GM23338 (cell line): Measurements from ENCODE around the gene C12orf43. TPM values are rescaled to one million over a fixed set of nuclear protein-coding genes. Genes with fewer than 3 reads are reported as not detected.

Experiments used
- ATAC-seq: fragments of 200-7000 bp; cut with Tn5 transposase; 3 replicates; pipeline ENCODE4 v1.9.1; 2020
- DNase-seq: peaks from one replicate; pipeline ENCODE4 v3.0.0-alpha.2; 2015; ENCODE audit warnings: low spot score
- H2AFZ ChIP-seq: fragments of 200-600 bp; sonication (generic); 2 replicates; pipeline ENCODE4 v1.8.0; 2016; ENCODE audit warnings: antibody characterized with exemption, mild to moderate bottlenecking, moderate library complexity
- H3F3A ChIP-seq: fragments of 200-600 bp; sonication (generic); replicated peaks from 2 replicates; pipeline ENCODE4 v1.8.0; 2017; ENCODE audit warnings: antibody characterized with exemption, mixed run types, low read depth
- H3K27ac ChIP-seq: fragments of 200-600 bp; sonication (generic); 2 replicates; pipeline ENCODE4 v1.6.1; 2016; ENCODE audit warnings: low read depth
- H3K27me3 ChIP-seq: fragments of 200-600 bp; sonication (generic); 2 replicates; pipeline ENCODE4 v1.8.0; 2016; ENCODE audit warnings: mild to moderate bottlenecking, mixed run types, moderate library complexity; ENCODE audit not compliant: insufficient read depth
- H3K36me3 ChIP-seq: fragments of 200-600 bp; sonication (generic); 2 replicates; pipeline ENCODE4 v1.8.0; 2016; ENCODE audit warnings: mild to moderate bottlenecking; ENCODE audit not compliant: insufficient read depth
- H3K4me1 ChIP-seq: fragments of 200-600 bp; sonication (generic); 2 replicates; pipeline ENCODE4 v1.8.0; 2016; ENCODE audit warnings: mild to moderate bottlenecking, moderate library complexity; ENCODE audit not compliant: insufficient read depth
- H3K4me2 ChIP-seq: fragments of 200-600 bp; sonication (generic); 2 replicates; pipeline ENCODE4 v1.7.1; 2017; ENCODE audit warnings: mixed run types
- H3K4me3 ChIP-seq: fragments of 200-600 bp; sonication (generic); 2 replicates; pipeline ENCODE4 v1.6.1; 2016; ENCODE audit warnings: mixed run types
- H3K79me2 ChIP-seq: fragments of 200-600 bp; sonication (generic); replicated peaks from 2 replicates; pipeline ENCODE4 v1.8.0; 2017; ENCODE audit warnings: mild to moderate bottlenecking; ENCODE audit not compliant: insufficient read depth
- H3K9me2 ChIP-seq: fragments of 200-600 bp; sonication (generic); 2 replicates; pipeline ENCODE4 v1.8.0; 2017; ENCODE audit not compliant: insufficient read depth
- H4K20me1 ChIP-seq: fragments of 200-600 bp; sonication (generic); replicated peaks from 2 replicates; pipeline ENCODE4 v1.8.0; 2017; ENCODE audit warnings: mild to moderate bottlenecking; ENCODE audit not compliant: insufficient read depth
- H3K27ac Mint-ChIP-seq: 2 replicates; pipeline ENCODE4 v1.8.0; 2020; ENCODE audit warnings: inconsistent platforms, mild to moderate bottlenecking, moderate library complexity, mixed read lengths
- H3K27me3 Mint-ChIP-seq: 3 replicates; pipeline ENCODE4 v1.8.0; 2022; ENCODE audit warnings: low read depth, mild to moderate bottlenecking, moderate library complexity, mixed read lengths, inconsistent platforms; ENCODE audit not compliant: insufficient read depth, poor library complexity
- H3K36me3 Mint-ChIP-seq: 3 replicates; pipeline ENCODE4 v1.8.0; 2021; ENCODE audit warnings: low read depth, mild to moderate bottlenecking, inconsistent platforms, moderate library complexity, mixed read lengths
- H3K4me1 Mint-ChIP-seq: 3 replicates; pipeline ENCODE4 v1.8.0; 2020; ENCODE audit warnings: mild to moderate bottlenecking, inconsistent platforms, mixed read lengths
- H3K4me3 Mint-ChIP-seq: 3 replicates; pipeline ENCODE4 v1.8.0; 2021; ENCODE audit warnings: moderate library complexity, mild to moderate bottlenecking, inconsistent platforms, mixed read lengths
- H3K9me3 Mint-ChIP-seq: 3 replicates; pipeline ENCODE4 v1.8.0; 2020; ENCODE audit warnings: moderate library complexity, mild to moderate bottlenecking, inconsistent platforms, mixed read lengths
- CREB1 ChIP-seq: fragments of 250-450 bp; sonication (Bioruptor Pico); IDR thresholded peaks from 2 replicates; pipeline ENCODE4 v1.5.0; 2020; ENCODE audit warnings: low read depth, mild to moderate bottlenecking, moderate library complexity
- ETS1 ChIP-seq: IDR thresholded peaks from 2 replicates; pipeline ENCODE4 v1.6.1; 2016; ENCODE audit warnings: antibody characterized with exemption
- EZH2 ChIP-seq: fragments of 200-600 bp; sonication (generic); IDR thresholded peaks from one replicate; pipeline ENCODE4 v1.8.0; 2017; ENCODE audit warnings: antibody characterized with exemption, mild to moderate bottlenecking, low read depth; ENCODE audit not compliant: unreplicated experiment
- EZH2phosphoT487 ChIP-seq: fragments of 200-600 bp; sonication (generic); IDR thresholded peaks from one replicate; pipeline ENCODE4 v1.8.1; 2018; ENCODE audit warnings: antibody characterized with exemption; ENCODE audit not compliant: unreplicated experiment
- JUNB ChIP-seq: IDR thresholded peaks from one replicate; pipeline ENCODE4 v1.6.1; 2016; ENCODE audit warnings: antibody characterized with exemption; ENCODE audit not compliant: unreplicated experiment
- NANOG ChIP-seq: IDR thresholded peaks from 2 replicates; pipeline ENCODE4 v1.6.1; 2016; ENCODE audit warnings: antibody characterized with exemption, borderline replicate concordance
- POLR2AphosphoS5 ChIP-seq: IDR thresholded peaks from 2 replicates; pipeline ENCODE4 v1.6.1; 2016; ENCODE audit warnings: antibody characterized with exemption, low read depth
- STAT1 ChIP-seq: IDR thresholded peaks from one replicate; pipeline ENCODE4 v1.6.1; 2016; ENCODE audit warnings: antibody characterized with exemption; ENCODE audit not compliant: unreplicated experiment
- ZNF114 ChIP-seq: fragments of 250-450 bp; sonication (Bioruptor Pico); IDR thresholded peaks from 2 replicates; pipeline ENCODE4 v1.5.0; 2020; ENCODE audit warnings: mild to moderate bottlenecking, moderate library complexity
- ZNF331 ChIP-seq: fragments of 250-450 bp; sonication (Bioruptor Pico); IDR thresholded peaks from 2 replicates; pipeline ENCODE4 v1.5.0; 2020; ENCODE audit warnings: low read depth, mild to moderate bottlenecking, moderate library complexity
- polyA plus RNA-seq: library from polyadenylated mRNA; unstranded; fragments of >200 nt; fragmentation: Nextera tagmentation; extraction: Ambion mirVana; gene quantifications from 2 replicates; pipeline ENCODE4 v1.2.1, GENCODE V29; 2016
- total RNA-seq: library from RNA; depleted of rRNA; stranded (reverse); fragments of >200 nt; shearing (Covaris generic); gene quantifications from 2 replicates; pipeline ENCODE4 v1.2.3, GENCODE V29; 2014
- TF ChIP-seq, protein P1 (sequence below), 2 experiments: fragments of 200-600 bp in 1 of 2; sonication (generic) in 1 of 2; conservative IDR thresholded peaks; 2 replicates each; pipeline versions ENCODE4 v1.5.1 to v1.6.1; 2016 to 2017; ENCODE audit warnings: antibody characterized with exemption in 2 of 2, low read depth in 2 of 2, mild to moderate bottlenecking in 2 of 2, moderate library complexity in 1 of 2
- TF ChIP-seq, protein P2 (sequence below): fragments of 250-450 bp; sonication (Bioruptor Pico); IDR thresholded peaks from 2 replicates; pipeline ENCODE4 v1.5.0; 2020; ENCODE audit warnings: mild to moderate bottlenecking, moderate library complexity

Gene C12orf43
- total and polyA plus RNA-seq, 2 experiments from 2014 or later: 15.2 to 20.7 TPM

- no peaks in the 10 kb centered on the region; the same call in 1 of the 2 replicates for H3K9me2 ChIP-seq
- H3K36me3 ChIP-seq: no peaks in the 10 kb centered on the region
- no peak for DNase-seq
- no peaks in the 10 kb centered on the region for H3K36me3 Mint-ChIP-seq
- no peaks in the 10 kb centered on the region for H4K20me1 ChIP-seq
- no peak overlapping the region for H3K27ac Mint-ChIP-seq
- H3K4me3 ChIP-seq: no peak overlapping the region
- H2AFZ ChIP-seq: no peak overlapping the region
- H3K4me1 Mint-ChIP-seq: no peaks in the 10 kb centered on the region
- H3K27me3 Mint-ChIP-seq: peaks cover 12% of the 10 kb centered on the region
- no peaks in the 10 kb centered on the region for H3F3A ChIP-seq
- H3K4me1 ChIP-seq: no peaks in the 10 kb centered on the region
- ATAC-seq: no peak
- H3K9me3 Mint-ChIP-seq: no peaks in the 10 kb centered on the region
- no peak for TF ChIP-seq ZNF114
- no peak for TF ChIP-seq NANOG
- no peak for TF ChIP-seq EZH2
- TF ChIP-seq POLR2AphosphoS5: no peak
- TF ChIP-seq ETS1: no peak
- TF ChIP-seq EZH2phosphoT487: no peak
- TF ChIP-seq, protein P1, sequence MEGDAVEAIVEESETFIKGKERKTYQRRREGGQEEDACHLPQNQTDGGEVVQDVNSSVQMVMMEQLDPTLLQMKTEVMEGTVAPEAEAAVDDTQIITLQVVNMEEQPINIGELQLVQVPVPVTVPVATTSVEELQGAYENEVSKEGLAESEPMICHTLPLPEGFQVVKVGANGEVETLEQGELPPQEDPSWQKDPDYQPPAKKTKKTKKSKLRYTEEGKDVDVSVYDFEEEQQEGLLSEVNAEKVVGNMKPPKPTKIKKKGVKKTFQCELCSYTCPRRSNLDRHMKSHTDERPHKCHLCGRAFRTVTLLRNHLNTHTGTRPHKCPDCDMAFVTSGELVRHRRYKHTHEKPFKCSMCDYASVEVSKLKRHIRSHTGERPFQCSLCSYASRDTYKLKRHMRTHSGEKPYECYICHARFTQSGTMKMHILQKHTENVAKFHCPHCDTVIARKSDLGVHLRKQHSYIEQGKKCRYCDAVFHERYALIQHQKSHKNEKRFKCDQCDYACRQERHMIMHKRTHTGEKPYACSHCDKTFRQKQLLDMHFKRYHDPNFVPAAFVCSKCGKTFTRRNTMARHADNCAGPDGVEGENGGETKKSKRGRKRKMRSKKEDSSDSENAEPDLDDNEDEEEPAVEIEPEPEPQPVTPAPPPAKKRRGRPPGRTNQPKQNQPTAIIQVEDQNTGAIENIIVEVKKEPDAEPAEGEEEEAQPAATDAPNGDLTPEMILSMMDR (conservative IDR thresholded peaks at IDR 0.05; ENCODE audit: low read depth in 2 of 2): no peak
- TF ChIP-seq STAT1: no peak
- TF ChIP-seq JUNB: no peak
- no peak for TF ChIP-seq CREB1
- TF ChIP-seq ZNF331 (CRISPR knock-in tag): no peak
- TF ChIP-seq, protein P2, sequence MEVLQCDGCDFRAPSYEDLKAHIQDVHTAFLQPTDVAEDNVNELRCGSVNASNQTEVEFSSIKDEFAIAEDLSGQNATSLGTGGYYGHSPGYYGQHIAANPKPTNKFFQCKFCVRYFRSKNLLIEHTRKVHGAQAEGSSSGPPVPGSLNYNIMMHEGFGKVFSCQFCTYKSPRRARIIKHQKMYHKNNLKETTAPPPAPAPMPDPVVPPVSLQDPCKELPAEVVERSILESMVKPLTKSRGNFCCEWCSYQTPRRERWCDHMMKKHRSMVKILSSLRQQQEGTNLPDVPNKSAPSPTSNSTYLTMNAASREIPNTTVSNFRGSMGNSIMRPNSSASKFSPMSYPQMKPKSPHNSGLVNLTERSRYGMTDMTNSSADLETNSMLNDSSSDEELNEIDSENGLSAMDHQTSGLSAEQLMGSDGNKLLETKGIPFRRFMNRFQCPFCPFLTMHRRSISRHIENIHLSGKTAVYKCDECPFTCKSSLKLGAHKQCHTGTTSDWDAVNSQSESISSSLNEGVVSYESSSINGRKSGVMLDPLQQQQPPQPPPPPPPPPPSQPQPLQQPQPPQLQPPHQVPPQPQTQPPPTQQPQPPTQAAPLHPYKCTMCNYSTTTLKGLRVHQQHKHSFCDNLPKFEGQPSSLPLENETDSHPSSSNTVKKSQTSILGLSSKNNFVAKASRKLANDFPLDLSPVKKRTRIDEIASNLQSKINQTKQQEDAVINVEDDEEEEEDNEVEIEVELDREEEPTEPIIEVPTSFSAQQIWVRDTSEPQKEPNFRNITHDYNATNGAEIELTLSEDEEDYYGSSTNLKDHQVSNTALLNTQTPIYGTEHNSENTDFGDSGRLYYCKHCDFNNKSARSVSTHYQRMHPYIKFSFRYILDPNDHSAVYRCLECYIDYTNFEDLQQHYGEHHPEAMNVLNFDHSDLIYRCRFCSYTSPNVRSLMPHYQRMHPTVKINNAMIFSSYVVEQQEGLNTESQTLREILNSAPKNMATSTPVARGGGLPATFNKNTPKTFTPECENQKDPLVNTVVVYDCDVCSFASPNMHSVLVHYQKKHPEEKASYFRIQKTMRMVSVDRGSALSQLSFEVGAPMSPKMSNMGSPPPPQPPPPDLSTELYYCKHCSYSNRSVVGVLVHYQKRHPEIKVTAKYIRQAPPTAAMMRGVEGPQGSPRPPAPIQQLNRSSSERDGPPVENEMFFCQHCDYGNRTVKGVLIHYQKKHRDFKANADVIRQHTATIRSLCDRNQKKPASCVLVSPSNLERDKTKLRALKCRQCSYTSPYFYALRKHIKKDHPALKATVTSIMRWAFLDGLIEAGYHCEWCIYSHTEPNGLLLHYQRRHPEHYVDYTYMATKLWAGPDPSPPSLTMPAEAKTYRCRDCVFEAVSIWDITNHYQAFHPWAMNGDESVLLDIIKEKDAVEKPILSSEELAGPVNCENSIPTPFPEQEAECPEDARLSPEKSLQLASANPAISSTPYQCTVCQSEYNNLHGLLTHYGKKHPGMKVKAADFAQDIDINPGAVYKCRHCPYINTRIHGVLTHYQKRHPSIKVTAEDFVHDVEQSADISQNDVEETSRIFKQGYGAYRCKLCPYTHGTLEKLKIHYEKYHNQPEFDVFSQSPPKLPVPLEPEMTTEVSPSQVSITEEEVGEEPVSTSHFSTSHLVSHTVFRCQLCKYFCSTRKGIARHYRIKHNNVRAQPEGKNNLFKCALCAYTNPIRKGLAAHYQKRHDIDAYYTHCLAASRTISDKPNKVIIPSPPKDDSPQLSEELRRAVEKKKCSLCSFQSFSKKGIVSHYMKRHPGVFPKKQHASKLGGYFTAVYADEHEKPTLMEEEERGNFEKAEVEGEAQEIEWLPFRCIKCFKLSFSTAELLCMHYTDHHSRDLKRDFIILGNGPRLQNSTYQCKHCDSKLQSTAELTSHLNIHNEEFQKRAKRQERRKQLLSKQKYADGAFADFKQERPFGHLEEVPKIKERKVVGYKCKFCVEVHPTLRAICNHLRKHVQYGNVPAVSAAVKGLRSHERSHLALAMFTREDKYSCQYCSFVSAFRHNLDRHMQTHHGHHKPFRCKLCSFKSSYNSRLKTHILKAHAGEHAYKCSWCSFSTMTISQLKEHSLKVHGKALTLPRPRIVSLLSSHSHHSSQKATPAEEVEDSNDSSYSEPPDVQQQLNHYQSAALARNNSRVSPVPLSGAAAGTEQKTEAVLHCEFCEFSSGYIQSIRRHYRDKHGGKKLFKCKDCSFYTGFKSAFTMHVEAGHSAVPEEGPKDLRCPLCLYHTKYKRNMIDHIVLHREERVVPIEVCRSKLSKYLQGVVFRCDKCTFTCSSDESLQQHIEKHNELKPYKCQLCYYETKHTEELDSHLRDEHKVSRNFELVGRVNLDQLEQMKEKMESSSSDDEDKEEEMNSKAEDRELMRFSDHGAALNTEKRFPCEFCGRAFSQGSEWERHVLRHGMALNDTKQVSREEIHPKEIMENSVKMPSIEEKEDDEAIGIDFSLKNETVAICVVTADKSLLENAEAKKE (CRISPR knock-in tag): no peak
- H3K27ac ChIP-seq: no peak overlapping the region
- no peaks in the 10 kb centered on the region for H3K27me3 ChIP-seq
- H3K4me3 Mint-ChIP-seq: no peak overlapping the region
- H3K79me2 ChIP-seq: no peaks in the 10 kb centered on the region
- H3K4me2 ChIP-seq: no peak overlapping the region
Measured at GRCh38 chr12:121022713-121023112, 6.4 kb upstream of the C12orf43 start.
